Breast epithelium (tissue), 4 donors: ENCODE results near the gene SNCAIP. TPM values are rescaled to one million over a fixed set of nuclear protein-coding genes. Genes with fewer than 3 reads are reported as not detected.

Source experiments
- DNase-seq, 2 donors: peaks; one replicate each; pipeline ENCODE4 v3.0.0-alpha.2; 2019; ENCODE audit warnings: low spot score in 2 of 2
- H3K27ac ChIP-seq, 2 donors: fragments of 200-600 bp; sonication (generic) in 1 of 2; one replicate each; pipeline ENCODE4 v1.5.1; 2016 to 2019; ENCODE audit warnings: mild to moderate bottlenecking in 1 of 2
- H3K27me3 ChIP-seq, 2 donors: fragments of 200-600 bp; sonication (generic) in 1 of 2; one replicate each; pipeline versions ENCODE4 v1.5.1 to v1.6.0; 2017 to 2019; ENCODE audit warnings: control low read depth in 1 of 2, mild to moderate bottlenecking in 1 of 2
- H3K36me3 ChIP-seq: fragments of 200-600 bp; one replicate; pipeline ENCODE4 v1.5.1; 2019
- H3K4me1 ChIP-seq, 2 donors: fragments of 200-600 bp; sonication (generic); one replicate each; pipeline ENCODE4 v1.5.1; 2016 to 2019; ENCODE audit warnings: control low read depth in 1 of 2
- H3K4me3 ChIP-seq, 3 donors: fragments of 200-600 bp; sonication (generic); 1 replicate in 2 of 3; 2 replicates in 1 of 3; pipeline ENCODE4 v1.5.1; 2016 to 2019; ENCODE audit warnings: mild to moderate bottlenecking in 3 of 3, moderate library complexity in 2 of 3
- H3K9me3 ChIP-seq, 2 donors: fragments of 200-600 bp; sonication (generic) in 1 of 2; one replicate each; pipeline ENCODE4 v1.5.1; 2016 to 2019; ENCODE audit warnings: control low read depth in 1 of 2
- POLR2A ChIP-seq: fragments of 450-650 bp; IDR thresholded peaks from one replicate; pipeline ENCODE4 v1.6.1; 2016; ENCODE audit warnings: antibody characterized with exemption, mild to moderate bottlenecking, moderate library complexity
- POLR2AphosphoS5 ChIP-seq, 3 donors: sonication (generic); formaldehyde crosslinking; IDR thresholded peaks; one replicate each; pipeline ENCODE4 v1.6.1; 2017; ENCODE audit warnings: antibody characterized with exemption in 3 of 3
- intact Hi-C: fragments of 100-400 bp; cut with DNase I; formaldehyde crosslinking; loops from one replicate; pipeline ENCODE4 v1.15.1; 2023; ENCODE audit warnings: low total_unique reads
- total RNA-seq, 3 donors: library from RNA; depleted of rRNA; stranded (reverse); fragments of >200 nt; gene quantifications; one replicate each; pipeline ENCODE4 v1.1.0, GENCODE V29; 2016
- TF ChIP-seq, protein P1 (sequence below), 3 donors: fragments of 450-650 bp; IDR thresholded peaks; one replicate each; pipeline ENCODE4 v1.5.1; 2016 to 2017; ENCODE audit warnings: antibody characterized with exemption in 3 of 3, mild to moderate bottlenecking in 3 of 3, moderate library complexity in 3 of 3

The SNCAIP gene
- total RNA-seq, 3 donors from 2014 or later: 9.8 to 15.4 (median 10.9) TPM

DNA sequence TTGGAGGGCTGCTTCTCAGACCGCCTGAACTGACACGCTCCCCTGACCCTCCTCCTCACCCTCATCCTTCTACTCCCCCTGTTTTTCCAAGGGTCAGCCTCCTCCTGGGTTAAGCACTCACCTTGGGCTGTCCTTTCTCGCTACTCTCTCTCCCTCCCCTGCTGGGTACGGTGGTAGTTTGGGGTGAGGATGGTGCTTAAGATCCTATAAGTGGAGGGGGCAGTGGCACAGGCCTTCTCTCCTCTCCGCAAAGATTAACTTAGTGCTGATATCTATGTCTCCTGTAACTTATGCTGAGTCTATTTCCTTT is 159.7 kb downstream of the SNCAIP start:
- no peak for DNase-seq
- no peaks in the 10 kb centered on the region for H3K27me3 ChIP-seq
- H3K36me3 ChIP-seq: no peaks in the 10 kb centered on the region
- H3K27ac ChIP-seq: no peak overlapping the region
- intact Hi-C loops: no loop called here
- no peak for TF ChIP-seq POLR2A
- TF ChIP-seq, protein P1, sequence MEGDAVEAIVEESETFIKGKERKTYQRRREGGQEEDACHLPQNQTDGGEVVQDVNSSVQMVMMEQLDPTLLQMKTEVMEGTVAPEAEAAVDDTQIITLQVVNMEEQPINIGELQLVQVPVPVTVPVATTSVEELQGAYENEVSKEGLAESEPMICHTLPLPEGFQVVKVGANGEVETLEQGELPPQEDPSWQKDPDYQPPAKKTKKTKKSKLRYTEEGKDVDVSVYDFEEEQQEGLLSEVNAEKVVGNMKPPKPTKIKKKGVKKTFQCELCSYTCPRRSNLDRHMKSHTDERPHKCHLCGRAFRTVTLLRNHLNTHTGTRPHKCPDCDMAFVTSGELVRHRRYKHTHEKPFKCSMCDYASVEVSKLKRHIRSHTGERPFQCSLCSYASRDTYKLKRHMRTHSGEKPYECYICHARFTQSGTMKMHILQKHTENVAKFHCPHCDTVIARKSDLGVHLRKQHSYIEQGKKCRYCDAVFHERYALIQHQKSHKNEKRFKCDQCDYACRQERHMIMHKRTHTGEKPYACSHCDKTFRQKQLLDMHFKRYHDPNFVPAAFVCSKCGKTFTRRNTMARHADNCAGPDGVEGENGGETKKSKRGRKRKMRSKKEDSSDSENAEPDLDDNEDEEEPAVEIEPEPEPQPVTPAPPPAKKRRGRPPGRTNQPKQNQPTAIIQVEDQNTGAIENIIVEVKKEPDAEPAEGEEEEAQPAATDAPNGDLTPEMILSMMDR (IDR thresholded peaks at IDR 0.05): no peak
- TF ChIP-seq POLR2AphosphoS5 (IDR thresholded peaks at IDR 0.05): no peak
- H3K9me3 ChIP-seq: no peaks in the 10 kb centered on the region
- no peak overlapping the region for H3K4me3 ChIP-seq
- H3K4me1 ChIP-seq: no peaks in the 10 kb centered on the region

DNA sequence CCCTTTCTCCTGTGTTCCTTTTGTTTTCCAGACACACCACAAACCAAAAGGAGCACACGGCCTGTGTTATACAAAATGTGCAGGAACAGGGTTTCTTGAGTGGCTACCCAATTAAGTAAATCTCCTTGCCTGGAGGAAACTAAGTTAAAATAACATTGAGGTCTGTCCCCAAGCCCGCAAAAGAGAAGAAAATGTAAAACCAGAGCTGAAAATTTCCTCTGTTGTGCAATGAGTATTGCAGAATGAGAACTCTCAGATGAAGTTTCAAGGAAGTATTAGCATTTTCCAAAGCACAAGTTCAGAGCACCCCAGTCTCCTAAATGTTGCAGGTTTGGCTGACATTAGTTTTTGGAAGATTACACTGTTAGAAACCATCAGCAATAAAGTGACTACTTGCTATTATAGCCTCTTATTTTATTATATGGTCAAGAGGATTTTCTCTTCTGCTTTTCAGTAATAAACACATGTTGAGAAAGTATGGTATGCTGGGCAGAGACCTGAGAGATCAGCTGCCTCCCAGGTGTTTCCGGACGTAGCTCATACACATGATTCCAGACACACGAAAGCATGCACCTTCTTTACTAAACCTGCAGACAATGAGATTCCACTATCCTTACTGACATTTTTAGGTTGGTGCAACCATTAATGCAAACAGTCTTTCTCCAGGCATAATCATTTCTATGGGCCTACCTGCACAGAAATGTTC is 161.3 kb downstream of the SNCAIP start:
- Histone ChIP-seq H3K4me3 (no peak overlapping the region), H3K27me3 (no peaks in the 10 kb centered on the region), H3K9me3 (no peaks in the 10 kb centered on the region), H3K27ac (no peak overlapping the region), H3K4me1 (no peaks in the 10 kb centered on the region), H3K36me3 (no peaks in the 10 kb centered on the region)
- no peak for DNase-seq
- intact Hi-C loops: no loop called here
- TF ChIP-seq POLR2AphosphoS5 (IDR thresholded peaks at IDR 0.05): no peak
- TF ChIP-seq, protein P1 (IDR thresholded peaks at IDR 0.05): no peak
- TF ChIP-seq POLR2A: no peak

DNA sequence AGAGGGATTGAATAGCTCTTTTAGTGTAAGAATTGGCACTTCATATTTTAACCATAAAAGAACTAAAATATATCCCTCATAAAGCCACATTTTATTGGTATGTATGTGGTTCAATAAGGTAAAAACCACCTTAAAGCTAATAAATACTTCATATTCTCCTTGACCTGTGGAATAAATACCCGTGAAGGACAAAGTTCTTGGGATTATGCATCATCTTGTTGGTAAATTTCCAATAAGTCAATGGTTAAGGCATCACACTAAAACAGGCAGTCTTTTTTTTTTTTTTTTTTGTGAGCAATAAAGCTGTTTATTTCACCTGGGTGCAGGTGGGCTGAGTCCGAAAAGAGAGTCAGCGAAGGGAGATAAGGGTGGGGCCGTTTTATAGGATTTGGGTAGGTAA is 161.9 kb downstream of the SNCAIP start:
- H3K4me3 ChIP-seq: no peak overlapping the region
- no peak overlapping the region for H3K27ac ChIP-seq
- TF ChIP-seq POLR2AphosphoS5 (IDR thresholded peaks at IDR 0.05) (no peak), POLR2A (no peak)
- TF ChIP-seq, protein P1 (IDR thresholded peaks at IDR 0.05): no peak
- no peaks in the 10 kb centered on the region for H3K36me3 ChIP-seq
- no peak for DNase-seq
- intact Hi-C loops: no loop called here
- H3K9me3 ChIP-seq: no peaks in the 10 kb centered on the region
- H3K4me1 ChIP-seq: no peaks in the 10 kb centered on the region
- H3K27me3 ChIP-seq: no peaks in the 10 kb centered on the region

DNA sequence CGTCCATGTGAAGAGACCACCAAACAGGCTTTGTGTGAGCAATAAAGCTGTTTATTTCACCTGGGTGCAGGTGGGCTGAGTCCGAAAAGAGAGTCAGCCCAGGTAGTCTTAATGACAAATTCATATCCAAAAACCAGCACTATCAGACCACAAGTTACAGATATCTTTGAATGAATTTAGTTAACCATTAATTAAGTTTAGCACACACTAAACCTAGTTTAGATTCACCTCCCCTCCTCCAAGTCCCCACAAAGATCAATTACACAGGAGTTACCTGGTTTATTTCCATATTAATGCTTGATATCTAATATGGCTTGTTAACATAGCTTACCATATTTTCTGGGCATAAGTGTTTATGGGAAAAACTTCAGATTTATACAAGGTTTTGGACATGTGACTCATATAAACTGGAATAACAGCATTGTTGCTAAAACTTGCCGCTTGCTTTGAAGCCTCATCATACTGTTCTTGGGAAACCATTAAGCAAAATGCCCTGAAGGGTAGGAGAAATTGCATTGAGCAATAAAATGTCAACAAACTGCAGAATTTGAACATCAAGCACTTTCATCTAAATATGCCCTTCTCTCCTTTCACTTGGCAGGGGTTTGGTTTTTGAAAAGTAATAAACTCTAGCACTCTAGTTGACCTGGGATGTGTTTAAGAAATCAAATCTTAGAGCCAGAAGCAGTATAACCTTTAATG is 166.9 kb downstream of the SNCAIP start:
- Histone ChIP-seq H3K9me3 (no peaks in the 10 kb centered on the region), H3K27me3 (no peaks in the 10 kb centered on the region), H3K27ac (peak overlapping the region in 1 of 2 donors; percentile 54), H3K4me1 (no peaks in the 10 kb centered on the region), H3K4me3 (no peak overlapping the region), H3K36me3 (peaks cover 4% of the 10 kb centered on the region)
- intact Hi-C loops: no loop called here
- peak in 1 of 3 donors; percentile 9 for TF ChIP-seq POLR2AphosphoS5 (IDR thresholded peaks at IDR 0.05)
- TF ChIP-seq POLR2A: no peak
- DNase-seq: no peak

DNA sequence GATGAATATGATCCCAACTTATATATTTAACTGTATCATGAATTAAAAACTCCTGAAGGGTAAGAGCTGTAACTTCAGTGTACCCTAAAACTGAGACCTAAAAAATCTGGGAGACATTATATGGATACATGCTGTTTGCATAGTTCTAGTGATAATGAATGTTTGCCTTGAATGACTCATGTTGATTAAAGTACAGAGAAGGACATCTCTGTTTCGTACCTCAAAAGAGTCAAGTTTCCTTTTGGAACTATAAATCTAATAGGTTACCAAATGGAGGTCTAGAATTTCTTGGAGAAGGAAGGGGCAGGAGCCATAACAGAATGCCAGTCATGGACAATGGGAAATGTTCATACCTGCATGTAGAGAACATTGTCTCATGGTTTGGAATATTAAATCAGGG is 168.1 kb downstream of the SNCAIP start:
- Histone ChIP-seq H3K27ac (no peak overlapping the region), H3K27me3 (no peaks in the 10 kb centered on the region), H3K4me3 (no peak overlapping the region), H3K9me3 (peaks cover 0 to 8% of the 10 kb centered on the region in 2 donors), H3K4me1 (no peaks in the 10 kb centered on the region), H3K36me3 (peaks cover 4% of the 10 kb centered on the region)
- DNase-seq: no peak
- intact Hi-C loops: loop anchor here (10.0 kb wide), 1 partner anchor 625 kb away; no protein-coding TSS in a partner anchor
- TF ChIP-seq, protein P1 (IDR thresholded peaks at IDR 0.05): no peak
- TF ChIP-seq POLR2AphosphoS5 (IDR thresholded peaks at IDR 0.05): no peak
- TF ChIP-seq POLR2A: no peak
